ENCODE data around the gene VCP.

The VCP gene

GRCh38 chr9:35103660-35104191 lies 31.3 kb upstream of the VCP start:
- in situ Hi-C loops (cut with MboI; ENCODE audit: low sequenced_read_pairs), result no loop called here

- in situ Hi-C loops (cut with MboI; ENCODE audit: low sequenced_read_pairs), result no loop called here
Observed at GRCh38 chr9:35102769-35103659, 30.6 kb upstream of the VCP start, which contains the start of gene STOML2. TSS of gene STOML2 (minus strand) at chr9:35103131. CDS start at chr9:35103094, 37 bp downstream.

GRCh38 chr9:35102465-35102768 lies 30.0 kb upstream of the VCP start:
- in situ Hi-C loops (cut with MboI; ENCODE audit: low sequenced_read_pairs), result no loop called here

GRCh38 chr9:35097573-35097972 lies 25.1 kb upstream of the VCP start:
- in situ Hi-C loops (cut with MboI; ENCODE audit: low sequenced_read_pairs), result no loop called here

GRCh38 chr9:35096035-35096849 lies 23.8 kb upstream of the VCP start, which contains the start of gene PIGO:
TSS of gene PIGO (minus strand) at chr9:35096591. CDS start at chr9:35095565, 1,026 bp downstream.
- in situ Hi-C loops (cut with MboI; ENCODE audit: low sequenced_read_pairs), result no loop called here

- in situ Hi-C loops (cut with MboI; ENCODE audit: low sequenced_read_pairs), result no loop called here
Observed at GRCh38 chr9:35091536-35091935, 19.1 kb upstream of the VCP start.

- in situ Hi-C loops (cut with MboI; ENCODE audit: low sequenced_read_pairs), result no loop called here
Observed at GRCh38 chr9:35089434-35089833, 17.0 kb upstream of the VCP start.

- in situ Hi-C loops (cut with MboI; ENCODE audit: low sequenced_read_pairs), result no loop called here
Observed at GRCh38 chr9:35085078-35085477, 12.7 kb upstream of the VCP start.

GRCh38 chr9:35079426-35080341 lies 7.3 kb upstream of the VCP start, which contains the start of gene FANCG:
TSS of gene FANCG (minus strand) at chr9:35079942. CDS start at chr9:35079524, 418 bp downstream.
- in situ Hi-C loops (cut with MboI; ENCODE audit: low sequenced_read_pairs), result no loop called here

GRCh38 chr9:35079041-35079425 lies 6.6 kb upstream of the VCP start:
- in situ Hi-C loops (cut with MboI; ENCODE audit: low sequenced_read_pairs), result no loop called here

GRCh38 chr9:35078066-35078465 lies 5.6 kb upstream of the VCP start:
- in situ Hi-C loops (cut with MboI; ENCODE audit: low sequenced_read_pairs), result no loop called here

- in situ Hi-C loops (cut with MboI; ENCODE audit: low sequenced_read_pairs), result no loop called here
Observed at GRCh38 chr9:35076848-35077247, 4.4 kb upstream of the VCP start.

- in situ Hi-C loops (cut with MboI; ENCODE audit: low sequenced_read_pairs), result no loop called here
Observed at GRCh38 chr9:35075358-35075757, 2.9 kb upstream of the VCP start.

GRCh38 chr9:35074791-35075190 lies 2.4 kb upstream of the VCP start:
- in situ Hi-C loops (cut with MboI; ENCODE audit: low sequenced_read_pairs), result no loop called here

- in situ Hi-C loops (cut with MboI; ENCODE audit: low sequenced_read_pairs), result no loop called here
Observed at GRCh38 chr9:35074141-35074540, 1.7 kb upstream of the VCP start.

- in situ Hi-C loops (cut with MboI; ENCODE audit: low sequenced_read_pairs), result no loop called here
Observed at GRCh38 chr9:35073279-35073612, 821 bp upstream of the VCP start.

GRCh38 chr9:35071814-35072460 lies 488 bp downstream of the VCP start:
- in situ Hi-C loops (cut with MboI; ENCODE audit: low sequenced_read_pairs), result no loop called here

GRCh38 chr9:35070823-35071813 lies 1.3 kb downstream of the VCP start:
- in situ Hi-C loops (cut with MboI; ENCODE audit: low sequenced_read_pairs), result no loop called here

- in situ Hi-C loops (cut with MboI; ENCODE audit: low sequenced_read_pairs), result no loop called here
Observed at GRCh38 chr9:35069020-35069419, 3.4 kb downstream of the VCP start.

Data from hTERT RPE-1 (cell line).